Measurements from ENCODE around the gene DBF4B.

DNA sequence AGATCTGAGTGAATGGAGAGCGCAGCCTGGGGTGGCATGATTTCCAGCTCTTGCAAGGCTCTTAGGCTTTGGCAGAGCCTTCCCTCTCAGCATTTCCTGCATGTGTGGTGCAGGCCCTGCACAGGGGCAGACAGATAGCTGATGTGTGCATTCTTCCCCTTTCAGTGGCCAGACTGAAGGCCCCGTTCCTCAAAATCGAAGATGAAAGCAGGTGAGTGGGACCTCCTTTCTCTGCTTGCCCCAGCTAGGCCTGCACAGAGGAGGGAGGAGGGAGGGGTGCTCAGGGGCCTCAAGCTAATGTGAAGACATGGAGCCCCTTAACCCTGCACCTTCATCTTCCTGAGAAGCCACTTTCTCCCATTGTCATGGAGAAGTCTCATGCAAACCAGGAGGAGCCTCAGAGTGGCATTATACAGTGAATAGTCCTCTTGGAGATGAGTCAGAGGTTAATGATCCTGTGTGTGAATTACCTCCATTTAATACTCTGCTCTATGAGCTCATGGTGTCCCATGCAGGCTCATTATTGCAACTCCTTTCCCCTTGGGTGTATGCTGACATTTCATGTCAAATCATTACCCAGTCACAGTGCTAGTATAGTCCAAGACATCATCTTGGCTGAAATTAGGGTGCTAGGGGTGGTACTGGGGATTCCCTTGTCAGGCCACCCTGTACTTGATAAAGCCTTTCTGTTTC lies 29.9 kb downstream of the DBF4B start:
- TF ChIP-seq POLR2A (IDR thresholded peaks at IDR 0.05), result no peak
- TF ChIP-seq, protein P1, sequence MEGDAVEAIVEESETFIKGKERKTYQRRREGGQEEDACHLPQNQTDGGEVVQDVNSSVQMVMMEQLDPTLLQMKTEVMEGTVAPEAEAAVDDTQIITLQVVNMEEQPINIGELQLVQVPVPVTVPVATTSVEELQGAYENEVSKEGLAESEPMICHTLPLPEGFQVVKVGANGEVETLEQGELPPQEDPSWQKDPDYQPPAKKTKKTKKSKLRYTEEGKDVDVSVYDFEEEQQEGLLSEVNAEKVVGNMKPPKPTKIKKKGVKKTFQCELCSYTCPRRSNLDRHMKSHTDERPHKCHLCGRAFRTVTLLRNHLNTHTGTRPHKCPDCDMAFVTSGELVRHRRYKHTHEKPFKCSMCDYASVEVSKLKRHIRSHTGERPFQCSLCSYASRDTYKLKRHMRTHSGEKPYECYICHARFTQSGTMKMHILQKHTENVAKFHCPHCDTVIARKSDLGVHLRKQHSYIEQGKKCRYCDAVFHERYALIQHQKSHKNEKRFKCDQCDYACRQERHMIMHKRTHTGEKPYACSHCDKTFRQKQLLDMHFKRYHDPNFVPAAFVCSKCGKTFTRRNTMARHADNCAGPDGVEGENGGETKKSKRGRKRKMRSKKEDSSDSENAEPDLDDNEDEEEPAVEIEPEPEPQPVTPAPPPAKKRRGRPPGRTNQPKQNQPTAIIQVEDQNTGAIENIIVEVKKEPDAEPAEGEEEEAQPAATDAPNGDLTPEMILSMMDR (IDR thresholded peaks at IDR 0.05), result no peak
